Activated CD4-positive, alpha-beta T cell treated with anti-CD3 and anti-CD28 coated beads, Interleukin-2, amount 50 U/mL, for 24 hours (primary cell): Measurements from ENCODE around the gene RPGR.

Source experiments
- DNase-seq, 2 donors: peaks; one replicate each; pipeline ENCODE4 v3.0.0-alpha.2; 2020; ENCODE audit warnings: low read depth in 1 of 2, low spot score in 1 of 2

RPGR gene

DNA sequence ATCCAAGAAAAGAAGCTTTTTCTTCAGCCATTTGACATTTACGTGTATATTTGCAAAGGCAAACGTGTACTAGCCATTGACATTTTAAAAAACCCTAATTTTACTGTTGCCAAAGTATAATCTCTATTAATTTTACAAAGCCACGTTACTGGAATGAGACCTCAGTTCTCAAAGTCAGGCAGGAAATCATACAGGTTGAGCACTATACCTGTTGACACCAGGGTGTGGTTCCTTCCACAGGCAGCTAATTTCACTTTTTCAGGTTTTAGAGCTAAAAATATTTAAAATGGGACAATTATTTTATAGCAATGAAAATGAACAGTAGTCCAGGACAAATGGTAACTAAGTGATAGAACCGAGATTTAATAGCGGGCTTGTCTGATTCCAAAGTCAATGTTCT is 6.5 kb downstream of the RPGR start:
- DNase-seq = no peak

- no peak for DNase-seq
Observed at GRCh38 chrX:38318606-38319005, 8.7 kb downstream of the RPGR start.

GRCh38 chrX:38318196-38318595 is 9.1 kb downstream of the RPGR start:
- DNase-seq = no peak

DNA sequence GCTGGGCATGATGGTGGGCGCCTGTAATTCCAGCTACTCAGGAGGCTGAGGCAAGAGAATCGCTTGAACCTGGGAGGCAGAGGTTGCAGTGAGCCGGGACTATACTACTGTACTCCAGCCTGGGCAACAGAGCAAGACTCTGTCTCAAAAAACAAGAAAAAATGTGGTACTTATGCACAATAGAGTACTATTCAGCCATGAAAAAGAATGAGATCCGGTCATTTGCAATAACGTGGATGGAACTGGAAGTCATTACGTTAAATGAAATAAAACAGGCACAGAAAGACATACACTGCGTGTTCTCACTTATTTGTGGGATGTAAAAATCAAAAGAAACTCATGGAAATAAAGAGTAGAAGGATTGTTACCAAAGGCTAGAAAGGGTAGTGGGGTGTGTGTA is 12.1 kb downstream of the RPGR start:
- DNase-seq = no peak

GRCh38 chrX:38313190-38313589 is 14.1 kb downstream of the RPGR start:
- no peak for DNase-seq

DNA sequence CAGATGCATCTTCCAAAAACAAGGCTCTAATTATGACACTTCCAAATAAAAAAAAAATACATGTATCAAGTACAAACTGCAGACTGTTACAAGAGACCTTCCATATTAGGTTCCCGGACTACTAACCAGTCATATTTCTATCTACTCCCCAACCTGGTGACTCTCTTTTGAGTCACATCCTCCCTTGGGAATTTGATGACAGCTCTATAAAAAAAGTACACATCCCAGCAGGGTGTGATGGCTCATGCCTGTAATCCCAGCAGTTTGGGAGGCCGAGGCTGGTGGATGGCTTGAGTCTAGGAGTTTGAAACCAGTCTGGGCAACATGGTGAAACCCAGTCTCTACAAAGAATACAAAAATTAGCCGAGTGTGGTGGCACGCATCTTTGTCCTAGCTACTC is 14.9 kb downstream of the RPGR start:
- DNase-seq = no peak

GRCh38 chrX:38311743-38312142 is 15.6 kb downstream of the RPGR start:
- DNase-seq = no peak

DNA sequence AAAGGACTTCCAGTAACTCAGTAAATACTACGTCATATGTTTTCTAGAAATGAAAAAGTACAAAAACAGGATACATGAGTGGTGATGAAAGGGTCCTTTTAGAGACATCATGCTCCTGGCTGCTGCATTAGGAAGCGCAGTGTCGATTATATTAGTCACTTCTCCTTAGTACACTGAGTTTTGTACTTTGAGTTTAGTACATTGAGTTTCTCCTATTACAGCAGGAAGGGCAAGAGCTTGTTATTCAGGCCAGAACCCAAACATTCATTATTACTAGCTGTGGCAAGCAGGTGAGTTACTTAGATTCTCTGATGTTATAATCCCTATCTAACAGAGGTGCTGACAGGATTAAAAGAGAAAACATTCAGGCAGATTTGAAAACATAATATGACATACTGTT is 21.3 kb downstream of the RPGR start:
- no peak for DNase-seq

GRCh38 chrX:38304010-38304409 is 23.3 kb downstream of the RPGR start:
- no peak for DNase-seq

- DNase-seq = no peak
Observed at GRCh38 chrX:38293741-38294140, 33.6 kb downstream of the RPGR start.

DNA sequence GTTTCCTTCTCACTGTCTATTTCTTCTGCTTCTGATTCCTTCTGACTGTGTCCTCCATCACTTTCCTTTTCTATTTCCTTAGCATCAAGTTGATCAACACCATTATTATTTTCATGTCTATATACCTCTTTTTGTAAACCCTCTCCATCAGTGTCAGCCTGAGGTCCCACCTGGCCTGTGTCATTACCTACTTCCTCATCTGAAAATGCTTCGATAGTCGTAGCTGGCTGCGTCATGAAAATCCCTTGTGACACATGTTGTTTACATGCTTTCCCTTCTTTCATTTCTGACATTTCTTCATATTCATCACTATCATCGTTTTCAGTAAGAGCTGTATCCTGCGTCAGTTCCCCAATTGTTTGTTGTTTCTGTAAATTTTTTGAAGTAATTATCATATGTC is 39.6 kb downstream of the RPGR start:
- no peak for DNase-seq

DNA sequence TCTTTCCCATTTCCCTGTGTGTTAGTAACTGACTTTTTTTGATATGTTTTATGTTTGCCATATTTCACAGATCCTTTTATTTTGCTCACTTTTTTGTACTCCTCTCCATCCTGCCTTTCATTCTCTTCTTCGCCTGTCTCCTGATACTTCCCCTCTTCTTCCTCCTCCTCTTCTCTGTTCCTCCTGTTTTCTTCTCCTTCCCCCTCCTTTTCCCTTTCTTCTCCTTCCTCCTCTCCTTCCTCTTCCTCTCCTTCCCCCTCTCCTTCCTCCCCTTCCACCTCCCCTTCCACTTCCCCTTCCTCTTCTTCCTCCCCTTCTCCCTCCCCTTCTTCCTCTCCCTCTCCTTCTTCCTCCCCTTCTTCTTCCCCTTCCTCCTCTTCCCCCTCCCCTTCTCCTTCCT is 41.7 kb downstream of the RPGR start:
- DNase-seq = no peak

DNA sequence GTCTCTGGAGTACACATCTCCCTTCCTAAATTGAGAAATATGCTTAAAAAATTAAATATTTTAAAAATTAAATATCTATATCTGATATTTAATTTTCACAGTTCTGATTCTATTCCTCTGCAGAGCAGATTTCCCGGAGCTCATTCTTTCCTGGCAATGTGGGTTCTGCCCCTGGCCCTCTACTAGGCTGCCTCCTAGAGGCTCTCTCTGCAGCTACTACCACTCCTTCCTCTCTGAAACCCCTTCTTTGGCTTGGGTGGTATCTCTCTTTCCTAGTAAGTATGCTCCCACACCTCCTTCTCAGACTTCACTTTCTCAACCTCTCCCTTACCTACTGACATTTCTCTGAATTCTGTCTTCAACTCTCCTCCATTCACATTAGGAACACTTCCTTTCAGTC is 45.3 kb downstream of the RPGR start:
- DNase-seq = no peak

- no peak for DNase-seq
Observed at GRCh38 chrX:38279188-38279587, 48.1 kb downstream of the RPGR start.

GRCh38 chrX:38278682-38279081 is 48.6 kb downstream of the RPGR start:
- no peak for DNase-seq

DNA sequence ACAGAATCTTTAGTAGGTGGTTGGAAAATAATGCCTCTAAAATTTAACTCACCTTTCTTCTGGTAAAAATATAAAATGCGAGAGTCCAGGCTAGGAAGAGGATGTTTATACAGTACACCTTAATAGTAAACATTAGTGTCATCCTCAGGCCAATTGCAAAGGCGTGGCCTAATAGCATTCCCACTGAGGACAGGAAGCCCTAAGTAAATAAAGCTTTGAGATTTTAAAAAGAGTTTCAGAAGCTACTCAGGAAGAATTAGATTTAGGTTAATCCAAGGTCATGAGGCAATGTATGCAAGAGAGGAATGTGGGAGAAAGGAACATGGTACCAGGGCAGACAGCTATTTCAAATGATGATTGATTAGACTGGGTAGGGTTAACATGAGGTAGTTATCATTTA is 49.5 kb downstream of the RPGR start:
- no peak for DNase-seq

GRCh38 chrX:38277136-38277535 is 50.2 kb downstream of the RPGR start:
- DNase-seq = no peak

GRCh38 chrX:38276089-38276488 is 51.2 kb downstream of the RPGR start:
- DNase-seq = no peak

GRCh38 chrX:38275615-38276014 is 51.7 kb downstream of the RPGR start:
- DNase-seq = no peak

- DNase-seq = no peak
Observed at GRCh38 chrX:38273453-38273852, 53.9 kb downstream of the RPGR start.

- no peak for DNase-seq
Observed at GRCh38 chrX:38271154-38271716, 56.1 kb downstream of the RPGR start.

DNA sequence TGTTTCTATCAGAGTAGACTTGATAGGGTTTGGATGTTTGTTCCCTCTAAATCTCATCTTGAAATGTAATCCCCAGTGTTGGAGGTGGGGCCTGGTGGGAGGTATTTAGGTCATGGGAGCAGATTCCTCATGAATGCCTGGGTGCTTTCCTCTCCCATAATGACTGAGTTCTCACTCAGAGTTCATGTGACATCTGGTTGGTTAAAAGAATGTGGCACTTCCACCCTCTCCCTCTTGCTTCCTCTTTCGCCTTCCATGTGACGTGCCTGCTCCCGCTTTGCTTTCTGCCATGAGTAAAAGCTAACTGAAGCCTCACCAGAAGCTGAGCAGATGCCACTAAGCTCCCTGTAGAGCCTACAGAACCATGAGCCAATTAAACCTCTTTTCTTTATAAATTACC is 59.3 kb downstream of the RPGR start:
- no peak for DNase-seq

DNA sequence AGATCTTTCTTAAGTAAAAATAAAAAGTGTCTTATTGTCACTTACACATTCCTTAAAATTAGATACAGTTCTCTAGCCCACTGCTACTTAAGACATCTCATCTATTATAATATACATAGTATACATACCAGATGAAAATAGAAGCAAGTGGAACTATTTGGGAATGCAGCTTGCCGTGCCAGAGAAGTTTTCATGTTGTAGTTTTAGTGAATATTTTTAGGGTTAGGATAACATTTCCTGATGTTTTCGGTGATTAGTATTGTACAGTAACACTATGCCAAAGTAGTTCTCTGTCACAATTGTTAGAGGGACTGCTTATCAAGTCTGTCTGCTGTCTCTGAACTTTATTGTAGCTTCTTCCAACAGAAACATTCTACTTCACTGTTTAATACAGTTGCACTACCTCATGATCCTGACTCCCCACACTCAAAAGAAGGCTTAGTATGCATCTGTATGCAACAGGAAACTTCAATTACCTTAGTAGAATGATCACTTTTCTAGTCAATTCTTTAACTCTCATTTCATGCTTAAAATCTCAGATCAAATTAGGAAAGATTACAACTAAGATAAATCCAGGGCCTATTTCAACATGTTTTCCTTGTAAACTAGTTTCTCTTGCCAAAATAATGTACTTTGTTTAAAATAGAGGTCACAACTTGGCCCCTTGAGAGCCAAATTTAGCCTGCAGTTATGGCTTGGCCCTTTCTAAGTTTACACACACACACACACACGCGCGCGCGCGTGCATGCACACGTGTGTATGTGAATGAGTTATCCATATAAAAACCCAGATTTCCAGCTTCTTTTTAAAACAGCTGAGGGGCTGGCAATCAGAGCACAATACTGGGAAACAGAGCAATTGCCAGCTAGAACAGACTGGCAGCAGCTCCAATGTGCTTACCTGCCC is 64.3 kb downstream of the RPGR start:
- DNase-seq = no peak
